ENCODE measurements around the gene SPATA31C2. TPM values are rescaled to one million over a fixed set of nuclear protein-coding genes. Genes with fewer than 3 reads are reported as not detected.

The SPATA31C2 gene
- total RNA-seq, result not detected in 2 replicates

GRCh38 chr9:88138375-88138774 is at the start of gene SPATA31C2:
Gene SPATA31C2 (minus strand): TSS chr9:88138475. CDS start chr9:88138446, 29 bp downstream.

Other genes with a start within 250 kb of the SPATA31C2 start
- not detected in 2 replicates for gene SPATA31C1, start 220.5 kb downstream of the SPATA31C2 start, total RNA-seq
- 2.9 and 6.6 TPM in 2 replicates for gene CDK20, start 163.9 kb downstream of the SPATA31C2 start, total RNA-seq
- 70.5 and 85.2 TPM in 2 replicates for gene SPIN1, start 250.0 kb upstream of the SPATA31C2 start, total RNA-seq

Data from epithelial cell of alveolus of lung (primary cell).